Forelimb muscle (tissue), 1 donor: Measurements from ENCODE around the gene EHD3. TPM values are rescaled to one million over a fixed set of nuclear protein-coding genes. Genes with fewer than 3 reads are reported as not detected.
"Not testable (repeated sequence)": the region's sequence is repeated elsewhere in the genome, so short reads cannot be mapped to it uniquely, and the experiment has no call there.

Experiments used
- DNase-seq: peaks from one replicate; pipeline ENCODE4 v3.0.0-alpha.2; 2013; ENCODE audit warnings: low read depth
- polyA plus RNA-seq: library from polyadenylated mRNA; unstranded; fragments of 120-200 nt; gene quantifications from one replicate; pipeline ENCODE4 v1.2.1, GENCODE V29; 2013; ENCODE audit not compliant: insufficient read length

The EHD3 gene
- polyA plus RNA-seq, 1 donor: 3.7 TPM

GRCh38 chr2:31254237-31255203 is 20.6 kb downstream of the EHD3 start:
- no peak for DNase-seq

- DNase-seq: no peak
Measured at GRCh38 chr2:31255911-31256571, 22.1 kb downstream of the EHD3 start.

- no peak for DNase-seq
Measured at GRCh38 chr2:31256611-31257382, 22.8 kb downstream of the EHD3 start.

DNA sequence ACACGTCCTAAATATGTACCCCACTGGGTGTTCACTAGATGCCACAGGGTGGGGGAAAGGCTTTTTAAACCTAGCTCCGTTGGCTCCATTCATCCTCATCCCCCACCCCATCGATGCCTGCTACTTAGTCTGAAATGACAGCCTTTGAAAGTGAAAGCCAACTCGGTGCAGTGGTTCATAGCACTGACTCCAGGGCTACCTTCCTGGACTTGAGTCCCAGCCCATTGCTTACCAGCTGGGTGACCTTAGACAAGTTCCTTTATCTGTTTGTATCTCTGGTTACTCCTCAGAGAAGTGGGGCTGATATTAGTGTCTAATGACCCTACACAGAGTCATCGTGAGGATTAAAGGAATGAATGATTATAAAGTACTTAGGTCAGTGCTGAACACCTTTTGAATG is 24.4 kb downstream of the EHD3 start:
- no peak for DNase-seq

DNA sequence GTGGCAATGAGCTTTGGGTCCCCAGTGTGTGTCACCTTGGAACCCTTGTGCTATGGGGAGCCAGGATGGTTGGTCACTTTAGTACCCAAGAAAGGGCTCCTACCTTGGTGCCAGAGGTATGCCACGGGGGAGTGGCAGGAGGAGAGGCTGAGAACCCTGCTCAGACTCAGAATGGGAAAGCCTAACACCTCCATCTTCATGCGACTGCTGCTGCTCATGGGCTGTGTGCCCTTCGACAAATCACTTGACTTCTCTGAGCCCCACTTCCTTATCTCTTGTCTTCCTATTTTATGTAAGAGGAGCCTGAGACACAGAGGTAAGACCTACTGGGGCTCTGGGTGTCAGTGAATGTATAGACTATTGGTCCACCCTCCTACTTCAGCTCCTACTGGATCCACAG is 25.1 kb downstream of the EHD3 start:
- DNase-seq: no peak

DNA sequence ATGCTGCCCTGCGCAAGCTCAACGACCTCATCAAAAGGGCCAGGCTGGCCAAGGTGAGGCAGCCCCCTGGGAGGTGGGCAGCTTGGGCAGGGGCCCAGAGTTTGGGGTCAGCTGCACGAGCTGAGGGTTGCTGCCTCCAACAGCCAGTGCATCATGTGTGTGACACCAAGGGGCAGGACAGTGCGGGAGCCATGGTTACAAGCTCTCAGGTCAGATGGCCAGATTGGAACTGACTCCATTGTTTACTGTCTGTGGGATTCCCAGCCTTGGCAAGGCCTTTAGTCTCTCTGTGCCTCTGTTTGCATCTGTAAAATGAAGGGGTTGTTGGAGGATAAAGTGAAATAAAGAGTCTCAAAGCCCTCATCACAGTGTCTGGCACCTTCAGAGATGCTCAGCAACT is 26.9 kb downstream of the EHD3 start:
- no peak for DNase-seq

DNA sequence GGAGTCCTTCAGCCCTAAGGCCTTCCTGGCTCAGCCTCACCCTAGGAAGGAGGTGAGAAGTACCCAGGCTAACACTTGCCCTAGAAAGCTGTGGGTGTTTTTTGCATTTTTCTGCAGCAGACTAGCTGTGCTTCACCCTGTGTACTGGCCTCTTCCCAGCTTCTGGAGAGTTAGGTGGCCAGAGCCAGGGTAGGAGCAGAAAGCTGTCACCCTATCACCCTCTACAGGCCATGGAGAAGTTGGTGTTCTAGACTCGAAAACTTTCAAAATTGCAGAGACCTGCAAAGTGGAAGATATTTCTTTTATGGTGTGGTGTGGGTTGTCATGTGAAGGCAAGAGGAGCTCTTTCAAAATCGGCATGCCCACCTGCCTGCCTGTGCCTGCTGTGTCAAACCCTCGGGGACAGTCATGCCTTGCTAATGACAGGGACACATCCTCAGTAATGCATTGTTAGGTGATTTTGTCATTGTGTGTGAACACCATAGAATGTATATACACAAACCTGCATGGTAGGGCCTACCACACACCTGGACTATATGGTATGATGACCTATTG is 29.8 kb downstream of the EHD3 start:
- DNase-seq: no peak

GRCh38 chr2:31265234-31265633 is 31.3 kb downstream of the EHD3 start:
- DNase-seq: no peak

- no peak for DNase-seq
Measured at GRCh38 chr2:31266804-31267203, 32.9 kb downstream of the EHD3 start.

DNA sequence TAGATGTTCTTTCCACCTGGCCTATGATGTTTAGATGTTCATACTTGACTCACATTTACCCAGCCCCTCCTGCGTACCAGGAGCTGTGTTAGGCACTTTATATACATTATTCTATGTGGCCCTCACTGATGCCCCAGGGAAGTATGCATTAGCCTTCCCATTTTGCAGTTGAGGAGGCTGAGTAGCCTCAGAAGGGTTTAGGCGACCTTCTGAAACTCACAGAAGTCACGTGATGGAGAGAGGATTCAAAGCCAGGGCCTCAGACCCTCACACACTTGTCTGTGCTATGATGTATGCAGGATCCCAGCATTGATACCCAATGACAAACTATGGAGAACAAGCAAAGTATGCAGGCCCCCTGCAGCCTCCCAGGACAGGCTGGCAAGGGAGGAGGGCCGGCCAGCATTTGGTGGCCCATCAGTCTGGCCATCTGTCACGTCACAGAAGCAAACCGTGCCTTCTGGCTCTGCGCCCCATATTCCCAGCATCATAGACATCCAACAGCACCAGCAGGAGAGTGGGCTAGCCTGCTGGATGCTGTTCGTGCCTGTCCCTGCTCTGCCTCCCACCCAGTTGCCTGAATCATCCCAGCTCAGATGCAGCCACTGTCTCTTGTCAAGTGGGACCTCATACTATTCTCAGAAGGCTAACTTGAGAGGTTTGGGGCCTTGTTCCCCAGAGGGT is 33.6 kb downstream of the EHD3 start:
- no peak for DNase-seq

GRCh38 chr2:31268344-31268743 is 34.4 kb downstream of the EHD3 start:
- DNase-seq: no peak

DNA sequence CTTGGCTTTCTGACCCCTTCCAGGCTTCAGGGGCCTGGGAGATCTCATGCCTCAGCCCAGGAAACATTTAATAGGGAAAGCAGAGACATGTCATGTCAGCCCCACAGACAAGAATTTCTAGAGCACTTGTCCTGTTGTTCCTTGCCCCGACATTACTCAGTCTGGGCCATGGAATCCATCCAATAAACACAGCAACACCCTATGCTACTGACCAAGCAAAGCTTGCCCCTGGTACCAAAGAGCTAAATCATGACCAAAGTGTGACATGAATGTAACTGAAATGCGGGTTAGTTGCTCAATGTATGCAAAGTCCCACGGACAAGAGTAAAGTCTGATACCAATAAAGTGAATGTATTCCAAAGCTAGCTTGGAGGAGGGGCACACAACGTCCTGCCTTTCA is 35.1 kb downstream of the EHD3 start:
- DNase-seq: no peak

DNA sequence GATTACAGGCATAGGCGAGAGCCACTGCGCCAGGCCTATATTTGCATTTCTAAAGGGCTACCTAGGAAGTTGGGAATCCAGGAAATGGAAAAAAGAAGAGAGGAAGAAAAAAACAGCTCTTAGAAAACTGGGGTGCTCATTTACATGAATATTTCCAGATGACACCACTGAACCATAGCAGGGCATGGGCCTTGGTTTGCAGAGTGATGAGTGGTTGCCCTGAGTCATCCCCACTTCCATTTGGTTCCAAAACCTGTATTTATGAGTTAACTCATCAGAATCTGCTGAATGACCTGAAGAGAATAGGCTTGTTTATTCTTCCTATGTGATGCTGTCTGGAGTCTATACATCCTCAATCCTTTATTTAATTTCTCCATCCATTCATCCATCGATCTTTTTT is 36.2 kb downstream of the EHD3 start:
- DNase-seq: no peak

DNA sequence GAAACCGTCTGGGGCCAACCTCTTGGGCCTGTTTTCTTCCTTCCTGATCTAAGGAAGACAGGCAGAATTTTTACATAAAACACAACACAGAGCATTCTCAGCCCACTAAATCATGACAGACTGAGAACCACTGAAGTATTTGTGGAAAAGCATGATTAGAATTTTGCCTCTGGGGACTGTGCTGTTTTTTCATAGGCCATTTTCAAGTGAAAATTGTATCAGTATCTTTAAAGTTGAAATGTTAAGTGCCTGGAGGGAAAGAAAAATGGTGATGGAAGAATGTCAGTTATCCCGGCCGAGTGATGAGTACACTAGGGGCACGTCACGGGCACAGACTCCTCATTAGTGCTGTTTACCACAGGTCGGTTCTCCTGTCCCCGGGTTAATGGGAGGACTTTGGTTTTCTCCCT is 36.9 kb downstream of the EHD3 start:
- no peak for DNase-seq

DNA sequence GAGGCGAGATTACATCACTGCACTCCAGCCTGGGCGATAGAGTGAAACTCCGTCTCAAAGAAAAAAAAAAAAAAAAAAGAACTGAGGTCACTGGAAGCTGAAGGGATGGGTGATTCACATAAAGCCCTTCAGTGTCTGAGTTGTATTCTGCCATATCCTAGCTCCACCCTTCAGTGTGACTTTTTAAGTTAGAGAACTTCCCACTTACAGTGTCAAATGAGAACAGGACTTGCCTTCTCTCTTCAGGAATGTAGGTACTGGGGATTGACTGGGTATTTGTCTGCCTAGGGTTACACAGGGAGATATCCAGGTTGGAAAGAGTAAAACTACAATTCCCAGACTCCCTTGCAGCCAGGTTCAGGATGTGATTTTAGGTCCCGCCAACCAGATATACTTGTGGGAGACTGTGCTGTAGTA is 37.9 kb downstream of the EHD3 start:
- no peak for DNase-seq

GRCh38 chr2:31274401-31275075 is 40.6 kb downstream of the EHD3 start:
- no peak for DNase-seq

GRCh38 chr2:31275976-31276375 is 42.0 kb downstream of the EHD3 start:
- no peak for DNase-seq

- DNase-seq: no peak
Measured at GRCh38 chr2:31277621-31278020, 43.7 kb downstream of the EHD3 start.

GRCh38 chr2:31282634-31283033 is 48.7 kb downstream of the EHD3 start:
- DNase-seq: no peak

DNA sequence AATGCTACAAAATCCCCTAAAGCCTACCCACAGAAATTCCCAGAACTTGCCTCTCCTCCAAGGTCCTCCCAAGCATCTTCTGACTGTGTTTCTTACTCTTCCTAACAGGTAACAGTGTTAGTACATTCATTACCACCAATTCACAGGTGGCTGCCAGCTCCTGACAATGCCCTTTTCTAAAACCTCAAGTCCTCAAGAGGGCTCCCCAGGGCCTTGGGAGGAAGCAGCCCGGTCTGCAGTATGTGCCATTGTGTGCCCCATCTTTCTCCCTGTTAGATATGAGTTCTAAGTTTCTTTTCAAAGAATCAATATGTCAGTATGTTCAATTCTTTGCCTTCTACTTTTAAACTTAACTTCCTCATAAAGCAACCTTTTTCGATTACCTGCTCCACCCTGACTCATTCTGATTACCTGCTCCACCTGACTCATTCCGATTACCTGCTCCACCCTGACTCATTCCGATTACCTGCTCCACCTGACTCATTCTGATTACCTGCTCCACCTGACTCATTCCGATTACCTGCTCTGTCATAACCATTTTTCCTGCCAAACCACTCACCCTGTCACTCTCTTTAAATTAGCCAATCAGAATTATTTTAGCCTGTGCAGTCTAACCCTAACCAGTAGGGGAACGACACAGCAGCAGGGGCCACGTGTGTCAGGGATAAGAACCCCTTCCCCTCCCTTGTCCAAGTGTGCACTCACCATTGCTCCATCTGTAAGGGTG is 49.4 kb downstream of the EHD3 start:
- DNase-seq: not testable (repeated sequence)
